A549 (cell line): ENCODE data around the gene TUBGCP2. TPM values are rescaled to one million over a fixed set of nuclear protein-coding genes. Genes with fewer than 3 reads are reported as not detected.

ENCODE experiments used
- ATAC-seq, 2 experiments: fragments of 200-7000 bp in 1 of 2; fragments of >200 bp in 1 of 2; cut with Nextera tagmentation in 1 of 2; cut with Tn5 transposase in 1 of 2; 3 replicates each; pipeline versions ENCODE4 v1.8.0 to v1.9.1; 2018 to 2020; ENCODE audit warnings: mild to moderate bottlenecking in 1 of 2, moderate library complexity in 1 of 2
- CTCF ChIA-PET: fragments of 300-600 bp; sonication (Branson Sonifier 250); formaldehyde crosslinking; extraction: SDS; loops from one replicate; lab custom pipeline; 2021; ENCODE audit warnings: antibody characterized with exemption, inconsistent platforms; lab: Yijun Ruan, JAX
- POLR2A ChIA-PET: fragments of 350-600 bp; formaldehyde crosslinking; extraction: SDS; loops from one replicate; lab custom pipeline; 2021; ENCODE audit warnings: antibody characterized with exemption, inconsistent platforms; lab: Yijun Ruan, JAX
- DNase-seq, 2 experiments: peaks; one replicate each; pipeline versions ENCODE4 v3.0.0 to v3.0.0-alpha.2; 2011 to 2016; ENCODE audit warnings: low read depth in 1 of 2, low spot score in 1 of 2
- FAIRE-seq: peaks from 2 replicates; lab custom pipeline; 2011; peaks lifted over from hg19 to GRCh38; lab: Jason Lieb, UNC
- H3K27ac ChIP-seq, 2 experiments: fragments of >200 bp; sonication (Bioruptor Twin); formaldehyde crosslinking; 3 replicates each; pipeline ENCODE4 v1.5.1; 2016 to 2017
- H3K4me1 ChIP-seq: fragments of >200 bp; sonication (Bioruptor Twin); formaldehyde crosslinking; 3 replicates; pipeline ENCODE4 v1.6.1; 2016
- H3K4me2 ChIP-seq: fragments of >200 bp; sonication (Bioruptor Twin); formaldehyde crosslinking; 3 replicates; pipeline ENCODE4 v1.6.1; 2016
- H3K4me3 ChIP-seq: fragments of >200 bp; sonication (Bioruptor Twin); formaldehyde crosslinking; 3 replicates; pipeline ENCODE4 v1.5.1; 2016
- H3K9me3 ChIP-seq: fragments of >200 bp; sonication (Bioruptor Twin); formaldehyde crosslinking; 3 replicates; pipeline ENCODE4 v1.6.1; 2016
- ATOH8 ChIP-seq: fragments of 250-450 bp; sonication (Bioruptor Pico); IDR thresholded peaks from 2 replicates; pipeline ENCODE4 v1.5.0; 2020; ENCODE audit warnings: low read depth, mild to moderate bottlenecking, moderate library complexity
- BHLHE40 ChIP-seq: IDR thresholded peaks from 2 replicates; pipeline ENCODE4 v1.6.1; 2012; ENCODE audit warnings: low read depth, low read length, inconsistent platforms
- CBX2 ChIP-seq: fragments of 200-600 bp; sonication (generic); IDR thresholded peaks from 2 replicates; pipeline ENCODE4 v1.6.1; 2016; ENCODE audit warnings: low read depth, mild to moderate bottlenecking, borderline replicate concordance
- CHD2 ChIP-seq: fragments of 150-350 bp; IDR thresholded peaks from 2 replicates; pipeline ENCODE4 v1.6.1; 2014; ENCODE audit warnings: low read length; ENCODE audit not compliant: partially characterized antibody
- E2F6 ChIP-seq: IDR thresholded peaks from 2 replicates; pipeline ENCODE4 v1.6.1; 2012; ENCODE audit warnings: low read depth, borderline replicate concordance
- EHF ChIP-seq: fragments of 250-450 bp; sonication (Bioruptor Pico); IDR thresholded peaks from 2 replicates; pipeline ENCODE4 v1.5.0; 2020; ENCODE audit warnings: mild to moderate bottlenecking
- ELK1 ChIP-seq: fragments of 150-350 bp; IDR thresholded peaks from 2 replicates; pipeline ENCODE4 v1.6.1; 2014; ENCODE audit warnings: low read depth, mild to moderate bottlenecking, low read length
- HES2 ChIP-seq: fragments of >200 bp; sonication (Bioruptor Twin); formaldehyde crosslinking; IDR thresholded peaks from 2 replicates; pipeline ENCODE4 v1.6.1; 2016
- MAX ChIP-seq: IDR thresholded peaks from 2 replicates; pipeline ENCODE4 v1.6.1; 2012
- MYC ChIP-seq: IDR thresholded peaks from 2 replicates; pipeline ENCODE4 v1.6.1; 2012; ENCODE audit warnings: mild to moderate bottlenecking, inconsistent platforms, low read length, improper control_type of control experiment, borderline replicate concordance
- NFE2L2 ChIP-seq: fragments of 150-350 bp; conservative IDR thresholded peaks from 2 replicates; pipeline ENCODE4 v1.6.1; 2014; ENCODE audit warnings: low read length
- RCOR1 ChIP-seq: fragments of 150-350 bp; IDR thresholded peaks from 2 replicates; pipeline ENCODE4 v1.6.1; 2014; ENCODE audit warnings: antibody characterized with exemption, low read length, low read depth
- RNF2 ChIP-seq: fragments of 200-600 bp; sonication (generic); IDR thresholded peaks from 2 replicates; pipeline ENCODE4 v1.6.1; 2016; ENCODE audit warnings: low read depth, mild to moderate bottlenecking, antibody characterized with exemption, moderate library complexity, borderline replicate concordance
- TFCP2L1 ChIP-seq: fragments of 250-450 bp; sonication (Bioruptor Pico); IDR thresholded peaks from 2 replicates; pipeline ENCODE4 v1.5.0; 2021; ENCODE audit warnings: mild to moderate bottlenecking
- ZFP36 ChIP-seq: fragments of 450-650 bp; IDR thresholded peaks from 2 replicates; pipeline ENCODE4 v1.6.1; 2014; ENCODE audit warnings: borderline replicate concordance; ENCODE audit not compliant: partially characterized antibody
- WGBS: methylation state at CpG from one replicate; pipeline ENCODE4 v1.1.6; 2017; ENCODE audit errors: missing lambda C conversion rate; 5-methylcytosine and 5-hydroxymethylcytosine counted together
- polyA plus RNA-seq, 4 experiments: library from polyadenylated mRNA; depleted of rRNA in 3 of 4; stranded (reverse); fragments of >200 nt; fragmentation: RNase III in 1 of 4; extraction: RNeasy Plus Mini Kit Qiagen cat#74134 plus additional on column Dnase treatment in 1 of 4; gene quantifications; 2 replicates in 3 of 4; 3 replicates in 1 of 4; pipeline ENCODE4 v1.2.3, GENCODE V29; 2011 to 2017

The TUBGCP2 gene
- polyA plus RNA-seq, 2 of the 4 experiments (the other 2 are of a cell fraction): 33.6 to 44.5 TPM

- Histone ChIP-seq H3K9me3 (no peaks in the 10 kb centered on the region), H3K27ac (peak within 1 kb of the TSS; percentile 55 to 85; a peak in 4 of 6 replicates), H3K4me2 (peak within 1 kb of the TSS; percentile 97), H3K4me1 (peaks cover 22% of the 10 kb centered on the region), H3K4me3 (peak within 1 kb of the TSS; percentile 58)
- ChIA-PET CTCF (interaction anchor here (0.7 kb wide), 1 partner anchor 182 kb away, joined by 3 read pairs; no protein-coding TSS in a partner anchor), POLR2A (interaction anchor here (0.6 kb wide), 1 partner anchor 79 kb away, joined by 3 read pairs; no protein-coding TSS in a partner anchor)
- TF ChIP-seq RNF2 (peak; percentile 77; the same call in 1 of the 2 replicates), CBX2 (no peak), EHF (CRISPR knock-in tag) (no peak), MYC (no peak), E2F6 (peak; percentile 60), MAX (peak; percentile 57)
- no peak for FAIRE-seq
- peak; percentile 68 to 72 for DNase-seq
- WGBS: 2% methylated on average over 23 of the region's 63 CpGs
- ATAC-seq: peak; percentile 23 to 48
Observed at GRCh38 chr10:133336577-133337369, 28.1 kb upstream of the TUBGCP2 start, which contains the start of gene CALY. TSS of gene CALY (minus strand) at chr10:133336896. CDS start at chr10:133328989, 7,907 bp downstream.

GRCh38 chr10:133336118-133336576 lies 27.5 kb upstream of the TUBGCP2 start:
- Histone ChIP-seq H3K4me2 (peak overlapping the region; percentile 97), H3K4me3 (peak overlapping the region; percentile 58), H3K27ac (peak overlapping the region; percentile 55 to 85; a peak in 4 of 6 replicates), H3K9me3 (no peaks in the 10 kb centered on the region), H3K4me1 (peaks cover 22% of the 10 kb centered on the region)
- FAIRE-seq (no peak), DNase-seq (no peak), ATAC-seq (peak; percentile 5 to 19; a peak in 4 of 6 replicates)
- ChIA-PET CTCF (interaction anchor here (1.2 kb wide), 1 partner anchor 17 kb away, joined by 3 read pairs; no protein-coding TSS in a partner anchor), POLR2A (interaction anchor here (0.6 kb wide), 1 partner anchor 79 kb away, joined by 3 read pairs; no protein-coding TSS in a partner anchor)
- WGBS: 0% methylated on average over 9 of the region's 41 CpGs
- TF ChIP-seq RCOR1: no peak
- no peak for TF ChIP-seq ZFP36
- no peak for TF ChIP-seq EHF (CRISPR knock-in tag)
- no peak for TF ChIP-seq TFCP2L1
- TF ChIP-seq HES2: no peak
- TF ChIP-seq RNF2: no peak
- TF ChIP-seq CHD2: no peak
- no peak for TF ChIP-seq NFE2L2
- TF ChIP-seq BHLHE40: no peak
- TF ChIP-seq ATOH8: no peak
- TF ChIP-seq ELK1: no peak
